Activated CD8-positive, alpha-beta memory T cell treated with anti-CD3 and anti-CD28 coated beads for 36 hours (primary cell): ENCODE measurements around the gene ST3GAL5. TPM values are rescaled to one million over a fixed set of nuclear protein-coding genes. Genes with fewer than 3 reads are reported as not detected.

ENCODE experiments used
- CTCF ChIA-PET: fragments of 350-600 bp; sonication (Branson Sonifier 250); formaldehyde crosslinking; loops from one replicate; lab custom pipeline; 2021; ENCODE audit warnings: antibody characterized with exemption; lab: Charles Lee
- POLR2A ChIA-PET: fragments of 350-600 bp; sonication (Branson Sonifier 250); formaldehyde crosslinking; loops from one replicate; lab custom pipeline; 2021; ENCODE audit warnings: antibody characterized with exemption; lab: Charles Lee
- total RNA-seq, 2 experiments: library from RNA; stranded (reverse); gene quantifications; one replicate each; pipeline ENCODE4 v1.2.3, GENCODE V29; 2021

Gene ST3GAL5
- total RNA-seq, 2 experiments from 2014 or later: 11.5 to 11.6 TPM

DNA sequence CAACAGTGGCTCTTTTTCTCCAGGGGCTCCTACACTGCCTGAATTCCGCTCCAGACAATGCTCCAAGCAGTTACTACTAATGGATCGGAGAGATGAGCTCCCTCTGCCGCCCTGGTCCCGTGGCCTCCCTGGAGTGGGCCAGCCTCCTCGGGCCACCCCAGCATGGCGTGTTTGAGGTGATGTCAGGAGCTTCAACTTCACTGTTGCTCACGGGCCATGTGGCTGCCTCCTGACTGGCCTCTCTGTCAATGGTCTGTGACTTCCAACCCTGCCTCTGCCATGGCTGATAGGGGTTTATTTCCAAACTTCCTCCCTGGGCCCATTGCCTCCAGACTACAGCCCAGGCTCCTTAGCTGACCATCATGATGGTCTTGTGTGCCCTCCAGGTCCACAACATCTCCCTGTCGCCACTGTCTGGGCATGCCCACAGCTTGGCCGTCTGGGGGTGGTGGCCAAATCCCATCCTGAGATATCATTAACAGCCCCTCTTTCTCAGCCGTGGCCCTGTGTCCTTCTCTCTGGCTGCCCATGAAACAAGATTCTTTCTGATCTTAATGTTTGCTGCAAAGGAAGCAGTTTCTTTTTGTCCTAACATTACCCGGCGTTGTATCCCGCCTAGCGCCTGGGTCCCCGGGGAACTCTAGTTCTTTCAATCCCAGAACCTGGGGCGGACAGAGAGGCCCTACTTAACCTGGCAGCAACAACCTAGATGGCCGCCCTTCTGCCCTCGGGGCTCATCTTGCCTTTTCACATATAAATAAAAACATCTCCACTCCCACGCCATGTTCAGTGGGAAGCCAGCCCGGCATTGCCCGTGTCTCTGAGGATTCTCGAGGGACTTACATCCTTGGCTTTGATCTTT is 96.9 kb downstream of the ST3GAL5 start:
- POLR2A ChIA-PET: no interaction called here

DNA sequence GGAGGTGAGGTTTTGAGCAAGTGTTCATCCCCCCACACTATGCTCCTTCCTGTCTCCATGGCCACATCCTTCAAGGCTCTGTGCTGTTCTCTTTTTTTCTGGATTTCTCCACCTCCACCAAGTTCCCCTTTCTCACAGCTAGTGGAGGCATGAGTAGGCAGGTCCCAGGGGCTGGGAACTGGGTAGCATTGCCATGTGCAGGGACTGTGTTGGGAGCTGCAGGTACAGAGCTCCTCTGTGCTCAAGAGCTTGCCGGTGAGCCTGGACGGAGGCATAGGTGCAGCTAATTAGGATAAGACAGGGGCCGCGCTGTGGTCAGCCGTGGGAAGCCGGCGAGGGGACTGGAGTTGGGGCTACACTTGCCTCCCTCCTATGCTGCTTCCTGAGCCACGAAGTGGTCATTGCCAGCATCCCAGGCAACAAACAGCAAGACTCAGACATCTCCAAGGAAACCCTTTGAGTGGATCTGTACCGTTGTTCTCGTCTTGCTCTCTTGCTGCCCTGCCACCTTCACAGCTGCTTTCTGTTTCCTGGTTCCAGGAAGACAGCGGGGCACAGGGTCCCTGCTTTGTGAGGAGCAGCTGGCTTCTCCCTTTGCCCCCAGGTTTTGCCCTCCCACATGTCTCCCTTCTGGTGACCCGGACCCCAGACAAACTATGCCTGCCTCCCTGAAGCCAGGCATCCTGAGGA is 98.1 kb downstream of the ST3GAL5 start:
- CTCF ChIA-PET: no interaction called here

More for the DNA sequence above, 96.9 kb downstream of the ST3GAL5 start:
- CTCF ChIA-PET: no interaction called here

DNA sequence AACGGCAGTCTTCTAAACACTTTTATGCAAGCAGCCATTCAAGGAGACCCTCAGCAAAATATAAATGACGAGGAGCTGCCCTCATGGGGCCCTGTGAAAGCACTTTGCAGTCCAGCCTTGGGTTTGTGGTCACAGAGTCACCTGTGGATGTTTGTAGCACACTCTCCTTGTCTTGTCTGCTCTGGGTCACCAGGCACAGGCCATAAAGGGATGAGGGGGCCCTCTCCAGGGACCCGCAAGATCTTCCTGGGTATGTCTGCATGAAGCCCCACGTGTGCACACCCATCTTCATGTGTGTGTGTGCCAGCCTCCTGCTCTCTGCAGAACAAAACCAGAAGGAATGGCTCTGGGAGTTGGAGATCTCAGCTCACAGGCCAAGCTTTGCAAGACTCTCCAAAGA is 98.8 kb downstream of the ST3GAL5 start:
- CTCF ChIA-PET: no interaction called here
- POLR2A ChIA-PET: no interaction called here

More for the DNA sequence above, 98.1 kb downstream of the ST3GAL5 start:
- POLR2A ChIA-PET: no interaction called here

DNA sequence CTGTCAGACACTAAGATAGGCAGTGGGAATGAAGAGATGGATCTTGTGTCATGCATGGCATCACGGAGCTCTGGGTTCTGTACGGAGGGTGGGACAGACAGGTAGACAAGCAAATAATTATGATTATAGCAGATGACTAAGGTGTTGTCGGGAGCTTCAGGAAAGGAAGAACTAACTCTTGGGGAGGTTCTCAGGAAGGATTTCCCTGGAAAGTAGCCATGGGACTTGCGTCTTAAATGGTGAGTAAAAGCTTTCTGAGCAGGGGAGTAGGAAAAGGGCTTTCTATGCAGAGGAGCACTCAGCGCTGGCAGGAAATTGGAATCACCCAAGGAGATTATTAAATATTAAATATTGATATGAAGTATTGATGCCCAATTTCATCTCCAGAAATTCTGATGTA is 99.5 kb downstream of the ST3GAL5 start:
- POLR2A ChIA-PET: no interaction called here
- CTCF ChIA-PET: interaction anchor here (1.0 kb wide), 1 partner anchor 25 kb away, joined by 3 read pairs; no protein-coding TSS in a partner anchor

DNA sequence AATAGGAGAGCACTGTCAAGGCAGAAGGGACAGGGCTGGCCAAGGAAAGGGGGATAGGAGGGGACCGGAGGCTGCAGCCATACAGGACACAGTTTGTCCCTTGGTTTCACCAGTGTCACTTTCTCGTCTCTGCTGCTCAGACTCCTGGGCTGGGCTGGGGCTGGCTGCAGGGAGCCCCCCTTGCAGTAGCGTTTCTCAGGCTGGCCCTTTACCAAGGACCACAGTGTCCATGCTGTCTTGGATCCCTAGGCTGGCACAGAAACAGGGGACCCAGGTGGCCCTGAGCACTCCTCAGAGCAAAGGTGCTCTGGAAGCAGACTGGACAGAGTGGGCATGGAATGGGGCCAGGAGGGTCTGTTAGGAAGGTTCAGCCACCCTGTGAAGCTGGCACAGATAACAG is 100.2 kb downstream of the ST3GAL5 start:
- CTCF ChIA-PET: interaction anchor here (1.0 kb wide), 1 partner anchor 25 kb away, joined by 3 read pairs; no protein-coding TSS in a partner anchor
- POLR2A ChIA-PET: no interaction called here

DNA sequence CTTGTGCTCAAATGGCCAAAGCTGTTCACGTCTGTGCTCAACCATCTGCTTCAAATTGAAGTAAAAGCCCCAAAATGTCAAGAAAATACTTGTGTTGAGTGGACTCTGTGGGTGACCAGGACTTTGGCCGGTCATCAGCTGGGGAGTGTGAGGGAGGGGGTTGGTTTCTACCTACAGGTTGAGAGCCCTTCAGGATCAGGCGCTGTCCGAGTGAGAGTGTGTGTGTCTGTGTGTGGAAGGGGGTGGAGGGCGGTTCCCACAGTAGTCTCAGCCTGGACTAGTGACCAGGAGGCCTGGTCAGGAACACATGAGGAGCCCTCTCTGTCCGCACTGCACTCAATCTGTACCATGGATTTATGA is 100.8 kb downstream of the ST3GAL5 start:
- ChIA-PET POLR2A (no interaction called here), CTCF (no interaction called here)

DNA sequence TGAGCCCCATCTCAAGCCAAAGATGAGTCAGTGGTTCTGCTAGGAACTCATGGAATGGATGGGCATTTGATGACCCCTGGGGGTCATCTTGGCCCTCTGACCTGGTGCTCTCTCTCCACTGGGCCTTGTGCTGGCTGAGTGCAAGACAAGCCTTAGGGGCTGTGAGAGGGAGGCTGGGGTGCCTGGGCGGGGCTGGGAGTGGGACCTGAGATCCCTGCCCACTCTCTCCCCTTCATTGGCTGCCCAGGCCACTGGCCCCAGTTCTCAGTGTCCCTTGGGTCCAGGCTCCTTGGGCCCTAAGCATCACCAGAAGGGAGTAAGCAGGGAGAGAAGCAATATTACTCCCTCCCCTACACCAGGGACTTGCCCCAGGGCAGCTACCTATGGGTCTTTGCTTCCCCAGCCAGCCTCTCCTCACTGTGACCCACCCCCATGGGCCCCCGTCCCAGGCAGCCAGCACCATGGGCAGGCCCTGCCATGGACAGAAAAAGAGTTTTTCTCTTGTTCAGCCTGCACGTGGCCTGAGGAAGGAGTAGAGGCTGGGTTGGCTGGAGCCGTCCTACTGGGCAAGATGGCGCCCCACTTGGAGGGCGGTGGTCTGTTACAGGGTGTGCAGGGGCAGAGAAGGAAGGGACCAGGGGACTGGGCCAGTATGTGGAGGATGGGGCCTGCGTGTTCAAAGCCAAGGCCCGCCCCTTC is 101.4 kb downstream of the ST3GAL5 start:
- ChIA-PET POLR2A (no interaction called here), CTCF (no interaction called here)

Other genes starting within 250 kb of the ST3GAL5 start
- not detected for gene SFTPB, start 220.8 kb downstream of the ST3GAL5 start, total RNA-seq
- gene GNLY, start 194.6 kb downstream of the ST3GAL5 start, total RNA-seq: 10 to 100 TPM; 18.6 to 22.1 TPM
- gene ATOH8, start 135.0 kb downstream of the ST3GAL5 start, total RNA-seq: not detected
- 10 to 100 TPM; 61.2 to 64.7 TPM for gene POLR1A, start 216.9 kb upstream of the ST3GAL5 start, total RNA-seq
- gene PTCD3, start 217.2 kb upstream of the ST3GAL5 start, total RNA-seq: 100 to 1,000 TPM; 156 to 167 TPM